ENCODE results near the gene SMIM33. TPM values are rescaled to one million over a fixed set of nuclear protein-coding genes. Genes with fewer than 3 reads are reported as not detected.
"Not testable (repeated sequence)": the region's sequence is repeated elsewhere in the genome, so short reads cannot be mapped to it uniquely, and the experiment has no call there.

Gene SMIM33
- total RNA-seq, 2 donors from 2014 or later = not detected

DNA sequence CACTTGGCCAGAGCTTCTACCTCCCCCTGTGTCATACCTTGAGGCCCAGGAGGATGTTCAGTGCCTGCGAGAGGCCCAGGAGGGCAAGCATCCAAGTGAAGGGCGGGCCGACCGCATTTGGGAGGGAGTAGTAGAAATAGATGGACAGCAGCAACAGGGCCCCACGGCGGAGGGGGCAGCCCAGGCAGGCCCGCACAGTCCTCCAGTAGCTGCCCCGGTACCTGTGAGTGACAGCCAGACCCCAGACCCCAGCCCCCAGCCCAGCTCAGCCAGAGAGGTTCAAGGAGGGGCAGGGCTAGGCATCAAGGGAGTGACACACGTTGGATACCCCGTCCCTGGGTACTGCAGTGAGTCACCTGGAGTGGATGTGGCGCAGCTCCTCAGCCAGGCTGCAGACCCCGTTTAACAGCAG lies 10.3 kb downstream of the SMIM33 start:
- peaks cover 24 to 46% of the 10 kb centered on the region in 2 donors for H3K4me1 ChIP-seq (ENCODE audit: control insufficient read depth in 1 of 2, low read depth in 2 of 2)
- TF ChIP-seq, protein P1, sequence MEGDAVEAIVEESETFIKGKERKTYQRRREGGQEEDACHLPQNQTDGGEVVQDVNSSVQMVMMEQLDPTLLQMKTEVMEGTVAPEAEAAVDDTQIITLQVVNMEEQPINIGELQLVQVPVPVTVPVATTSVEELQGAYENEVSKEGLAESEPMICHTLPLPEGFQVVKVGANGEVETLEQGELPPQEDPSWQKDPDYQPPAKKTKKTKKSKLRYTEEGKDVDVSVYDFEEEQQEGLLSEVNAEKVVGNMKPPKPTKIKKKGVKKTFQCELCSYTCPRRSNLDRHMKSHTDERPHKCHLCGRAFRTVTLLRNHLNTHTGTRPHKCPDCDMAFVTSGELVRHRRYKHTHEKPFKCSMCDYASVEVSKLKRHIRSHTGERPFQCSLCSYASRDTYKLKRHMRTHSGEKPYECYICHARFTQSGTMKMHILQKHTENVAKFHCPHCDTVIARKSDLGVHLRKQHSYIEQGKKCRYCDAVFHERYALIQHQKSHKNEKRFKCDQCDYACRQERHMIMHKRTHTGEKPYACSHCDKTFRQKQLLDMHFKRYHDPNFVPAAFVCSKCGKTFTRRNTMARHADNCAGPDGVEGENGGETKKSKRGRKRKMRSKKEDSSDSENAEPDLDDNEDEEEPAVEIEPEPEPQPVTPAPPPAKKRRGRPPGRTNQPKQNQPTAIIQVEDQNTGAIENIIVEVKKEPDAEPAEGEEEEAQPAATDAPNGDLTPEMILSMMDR (IDR thresholded peaks at IDR 0.05) = no peak
- H3K36me3 ChIP-seq = peaks cover 24% of the 10 kb centered on the region
- H3K27me3 ChIP-seq (replicated peaks; ENCODE audit: insufficient read depth) = no peaks in the 10 kb centered on the region
- ATAC-seq (ENCODE audit: insufficient number of reproducible peaks, low FRiP score, low read depth) (no peak), DNase-seq (ENCODE audit: low spot score) (no peak)
- H3K4me3 ChIP-seq = peak overlapping the region; percentile 87
- peak overlapping the region; percentile 94 to 100 for H3K27ac ChIP-seq
- H3K9me3 ChIP-seq = no peaks in the 10 kb centered on the region

DNA sequence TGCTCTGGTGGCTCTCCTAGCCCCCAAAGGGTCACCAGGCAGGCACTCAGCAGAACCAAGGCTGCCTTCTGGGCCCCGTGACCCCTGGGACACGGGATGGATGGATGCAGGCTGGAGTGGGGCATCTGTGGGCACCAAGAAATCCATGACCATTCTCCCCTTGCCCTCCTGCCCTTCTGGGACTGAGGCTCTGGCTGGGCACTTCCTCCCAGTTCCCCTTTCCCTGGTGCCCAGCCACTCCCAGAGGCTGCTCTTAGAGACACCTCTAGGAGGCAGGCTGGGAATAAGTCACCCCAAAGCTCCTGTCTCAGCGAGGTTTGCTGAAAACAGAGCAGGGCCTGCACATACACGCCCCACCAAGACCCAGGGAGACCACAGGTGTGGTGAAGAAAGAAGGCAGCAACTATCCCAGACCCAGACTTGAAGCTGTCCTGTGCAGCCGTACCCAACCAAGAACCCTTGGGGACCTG lies 10.8 kb downstream of the SMIM33 start:
- Histone ChIP-seq H3K27me3 (replicated peaks; ENCODE audit: insufficient read depth) (no peaks in the 10 kb centered on the region), H3K9me3 (no peaks in the 10 kb centered on the region), H3K27ac (peak overlapping the region; percentile 94 to 100), H3K4me3 (peak overlapping the region; percentile 87), H3K4me1 (ENCODE audit: control insufficient read depth in 1 of 2, low read depth in 2 of 2) (peaks cover 24 to 46% of the 10 kb centered on the region in 2 donors), H3K36me3 (peaks cover 20% of the 10 kb centered on the region)
- ATAC-seq (ENCODE audit: insufficient number of reproducible peaks, low FRiP score, low read depth) = no peak
- DNase-seq (ENCODE audit: low spot score) = no peak
- TF ChIP-seq, protein P1 (IDR thresholded peaks at IDR 0.05) = peak; percentile 31

DNA sequence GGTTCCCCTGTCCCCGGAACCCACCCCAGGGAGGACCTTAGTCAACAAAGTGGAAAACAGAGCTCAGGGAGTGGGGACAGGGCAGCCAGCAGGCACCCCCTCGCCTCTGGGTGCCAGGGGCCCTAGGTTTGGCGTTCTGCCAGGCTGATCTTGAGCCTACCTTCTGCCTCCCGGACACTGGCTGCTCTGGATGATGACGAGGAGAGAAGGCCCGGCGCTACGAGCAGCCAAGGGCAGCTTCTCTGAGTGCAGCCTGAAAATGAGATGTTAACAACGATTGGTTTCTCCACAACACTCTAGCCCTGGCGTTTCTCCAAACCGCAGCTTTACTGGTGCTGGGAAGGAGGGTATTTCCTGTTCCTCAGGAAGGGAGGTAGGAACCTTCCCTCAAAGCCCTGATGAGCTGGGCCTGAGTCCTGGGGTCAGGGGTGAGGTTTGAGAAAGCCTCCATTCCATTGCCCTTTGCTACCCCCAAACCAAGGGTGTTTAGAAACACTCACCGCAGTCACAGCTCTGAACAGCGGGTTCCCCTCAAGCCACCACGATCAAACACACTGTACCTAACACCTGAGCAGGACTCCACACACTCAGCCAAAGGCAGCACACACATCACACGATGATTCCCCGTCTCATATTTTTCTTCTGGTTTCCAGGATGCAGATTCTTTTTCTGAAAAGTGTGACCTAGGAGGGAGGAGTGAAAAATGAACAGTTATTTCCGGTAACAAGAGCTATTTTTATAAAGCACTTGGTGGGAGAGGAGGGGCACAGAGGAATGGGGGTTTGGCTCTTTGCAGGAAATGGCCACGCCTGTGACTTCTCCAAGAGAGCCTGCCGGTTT lies 11.5 kb downstream of the SMIM33 start, which contains the start of gene STING1:
TSS of gene STING1 (minus strand) at position 709 of the 840 bp plus-strand sequence. CDS start 1,054 bp downstream, outside the sequence.
- H3K27me3 ChIP-seq (replicated peaks; ENCODE audit: insufficient read depth) = no peaks in the 10 kb centered on the region
- H3K9me3 ChIP-seq = no peaks in the 10 kb centered on the region
- peak within 1 kb of the TSS; percentile 87 for H3K4me3 ChIP-seq
- DNase-seq (ENCODE audit: low spot score) (peak; percentile 64), ATAC-seq (ENCODE audit: insufficient number of reproducible peaks, low FRiP score, low read depth) (peak; percentile 85)
- H3K36me3 ChIP-seq = peaks cover 14% of the 10 kb centered on the region
- peak within 1 kb of the TSS; percentile 94 to 100 for H3K27ac ChIP-seq
- TF ChIP-seq, protein P1 (IDR thresholded peaks at IDR 0.05) = no peak
- peaks cover 24 to 46% of the 10 kb centered on the region in 2 donors for H3K4me1 ChIP-seq (ENCODE audit: control insufficient read depth in 1 of 2, low read depth in 2 of 2)

DNA sequence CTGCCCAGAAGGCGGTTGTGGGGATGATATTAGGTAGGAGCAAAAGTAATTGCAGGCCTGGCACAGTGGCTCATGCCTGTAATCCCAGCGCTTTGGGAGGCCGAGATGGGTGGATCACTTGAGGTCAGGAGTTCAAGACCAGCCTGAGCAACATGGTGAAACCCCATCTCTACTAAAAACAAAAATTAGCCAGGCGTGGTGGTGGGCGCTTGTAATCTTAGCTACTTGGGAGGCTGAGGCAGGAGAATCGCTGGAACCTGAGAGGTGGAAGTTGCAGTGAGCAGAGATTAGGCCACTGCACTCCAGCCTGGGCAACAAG lies 12.0 kb downstream of the SMIM33 start:
- not testable (repeated sequence) for H3K36me3 ChIP-seq; ATAC-seq (ENCODE audit: insufficient number of reproducible peaks, low FRiP score, low read depth); H3K9me3 ChIP-seq; DNase-seq (ENCODE audit: low spot score); H3K27me3 ChIP-seq (replicated peaks; ENCODE audit: insufficient read depth)
- Histone ChIP-seq H3K4me3 (peak overlapping the region; percentile 87), H3K4me1 (ENCODE audit: control insufficient read depth in 1 of 2, low read depth in 2 of 2) (peaks cover 24 to 46% of the 10 kb centered on the region in 2 donors), H3K27ac (peak overlapping the region; percentile 94 to 100)

DNA sequence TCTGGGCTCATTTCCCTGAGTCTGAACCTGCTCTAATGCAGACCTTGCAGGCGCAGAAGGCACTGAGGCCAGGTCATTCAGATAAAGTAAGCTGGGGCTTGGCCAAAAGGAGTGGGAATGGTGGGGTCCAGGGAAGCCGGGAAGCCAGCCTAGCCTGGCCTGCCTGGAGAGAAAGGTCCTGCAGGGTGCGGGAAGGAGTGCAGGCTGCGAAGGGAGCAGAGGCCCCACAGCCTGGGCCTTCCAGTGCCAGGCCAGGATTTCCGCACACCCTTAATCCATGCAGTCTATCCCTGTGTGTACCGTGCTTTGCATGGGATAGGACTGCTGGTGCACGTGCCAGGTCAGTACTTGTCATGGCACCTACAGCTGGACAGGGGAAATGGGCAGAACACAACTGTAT lies 15.4 kb downstream of the SMIM33 start:
- Histone ChIP-seq H3K4me3 (no peak overlapping the region), H3K4me1 (ENCODE audit: control insufficient read depth in 1 of 2, low read depth in 2 of 2) (peaks cover 12 to 21% of the 10 kb centered on the region in 2 donors), H3K36me3 (no peaks in the 10 kb centered on the region), H3K27me3 (replicated peaks; ENCODE audit: insufficient read depth) (no peaks in the 10 kb centered on the region), H3K9me3 (no peaks in the 10 kb centered on the region), H3K27ac (no peak overlapping the region)
- ATAC-seq (ENCODE audit: insufficient number of reproducible peaks, low FRiP score, low read depth) = no peak
- no peak for DNase-seq (ENCODE audit: low spot score)
- TF ChIP-seq, protein P1 (IDR thresholded peaks at IDR 0.05) = no peak

Measured in thoracic aorta (tissue), 2 donors.